ENCODE results near the gene MARCHF10.

MARCHF10 gene

GRCh38 chr17:62754631-62755030, 53.5 kb downstream of the MARCHF10 start:
- no peak for DNase-seq (ENCODE audit: low spot score)

- no peak for DNase-seq (ENCODE audit: low spot score)
These were observed 54.6 kb downstream of the MARCHF10 start for GRCh38 chr17:62753562-62753961.

- DNase-seq (ENCODE audit: low spot score): no peak
These were observed 56.9 kb downstream of the MARCHF10 start for GRCh38 chr17:62751060-62751691.

- peak; percentile 21 for DNase-seq (ENCODE audit: low spot score)
These were observed 57.5 kb downstream of the MARCHF10 start for GRCh38 chr17:62750631-62751051.

GRCh38 chr17:62749926-62750325, 58.2 kb downstream of the MARCHF10 start:
- no peak for DNase-seq (ENCODE audit: low spot score)

GRCh38 chr17:62746941-62747340, 61.2 kb downstream of the MARCHF10 start:
- DNase-seq (ENCODE audit: low spot score): no peak

- no peak for DNase-seq (ENCODE audit: low spot score)
These were observed 62.3 kb downstream of the MARCHF10 start for GRCh38 chr17:62745806-62746205.

GRCh38 chr17:62744259-62744658, 63.9 kb downstream of the MARCHF10 start:
- no peak for DNase-seq (ENCODE audit: low spot score)

GRCh38 chr17:62741290-62741689, 66.8 kb downstream of the MARCHF10 start:
- no peak for DNase-seq (ENCODE audit: low spot score)

GRCh38 chr17:62739645-62740388, 68.3 kb downstream of the MARCHF10 start:
- no peak for DNase-seq (ENCODE audit: low spot score)

GRCh38 chr17:62738281-62738680, 69.8 kb downstream of the MARCHF10 start:
- DNase-seq (ENCODE audit: low spot score): no peak

GRCh38 chr17:62737513-62737912, 70.6 kb downstream of the MARCHF10 start:
- no peak for DNase-seq (ENCODE audit: low spot score)

GRCh38 chr17:62735044-62735651, 73.0 kb downstream of the MARCHF10 start:
- DNase-seq (ENCODE audit: low spot score): no peak

- no peak for DNase-seq (ENCODE audit: low spot score)
These were observed 76.0 kb downstream of the MARCHF10 start for GRCh38 chr17:62732125-62732524.

- no peak for DNase-seq (ENCODE audit: low spot score)
These were observed 80.0 kb downstream of the MARCHF10 start for GRCh38 chr17:62727916-62728672.

- no peak for DNase-seq (ENCODE audit: low spot score)
These were observed 82.3 kb downstream of the MARCHF10 start for GRCh38 chr17:62725791-62726249.

- DNase-seq (ENCODE audit: low spot score): no peak
These were observed 83.5 kb downstream of the MARCHF10 start for GRCh38 chr17:62724398-62725146.

GRCh38 chr17:62723842-62724241, 84.3 kb downstream of the MARCHF10 start:
- peak; percentile 52 for DNase-seq (ENCODE audit: low spot score)

- DNase-seq (ENCODE audit: low spot score): no peak
These were observed 85.5 kb downstream of the MARCHF10 start for GRCh38 chr17:62722625-62723024.

GRCh38 chr17:62720126-62720850, 87.8 kb downstream of the MARCHF10 start:
- no peak for DNase-seq (ENCODE audit: low spot score)

GRCh38 chr17:62719586-62719985, 88.5 kb downstream of the MARCHF10 start:
- DNase-seq (ENCODE audit: low spot score): no peak

All from SK-N-DZ (cell line).